GM21526 (cell line): Measurements from ENCODE around the gene HOXA7.

Experiments used
- ATAC-seq: cut with Tn5 transposase; IDR thresholded peaks from one replicate; pipeline ENCODE4 v1.9.1; 2021; ENCODE audit warnings: moderate library complexity; ENCODE audit not compliant: unreplicated experiment, low FRiP score

The HOXA7 gene

DNA sequence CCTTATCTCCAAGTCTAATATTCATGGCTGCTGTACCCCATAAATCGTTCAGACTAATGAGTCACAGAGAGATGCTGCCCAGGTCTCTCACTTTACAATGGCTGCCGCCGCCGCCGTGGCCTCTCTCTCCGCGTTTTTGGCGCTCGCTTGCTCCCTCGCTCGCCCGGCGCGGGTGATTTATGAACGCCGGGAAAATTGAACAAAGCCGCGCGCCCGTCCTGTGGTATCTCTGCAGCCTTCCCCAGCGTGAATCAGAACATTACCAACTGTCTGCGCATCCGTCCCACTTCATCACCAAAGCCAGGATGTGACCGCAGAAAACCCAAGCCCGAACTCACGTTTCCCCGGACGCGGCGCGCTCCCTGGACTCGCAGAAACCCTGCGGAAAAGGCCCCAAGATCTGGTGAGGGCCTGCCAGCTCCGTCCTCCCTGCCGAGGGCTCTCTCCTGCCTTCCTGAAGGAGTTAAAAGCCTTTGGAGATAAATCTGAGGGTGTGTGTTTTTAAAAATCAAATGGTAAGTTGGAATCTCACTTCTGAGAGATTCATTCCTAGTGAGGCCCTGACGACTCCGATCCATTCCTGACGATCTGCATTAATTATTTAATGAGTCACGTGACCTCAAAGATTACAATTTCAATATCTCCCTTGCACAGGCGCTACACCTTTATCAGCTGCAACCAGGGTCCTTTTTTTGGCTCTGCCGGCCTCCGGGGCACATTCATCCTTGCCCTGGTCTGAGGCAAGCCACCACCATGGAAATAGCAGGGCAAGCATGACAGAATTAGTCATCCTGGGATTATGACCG, 32.2 kb downstream of the HOXA7 start:
- ATAC-seq = no peak

DNA sequence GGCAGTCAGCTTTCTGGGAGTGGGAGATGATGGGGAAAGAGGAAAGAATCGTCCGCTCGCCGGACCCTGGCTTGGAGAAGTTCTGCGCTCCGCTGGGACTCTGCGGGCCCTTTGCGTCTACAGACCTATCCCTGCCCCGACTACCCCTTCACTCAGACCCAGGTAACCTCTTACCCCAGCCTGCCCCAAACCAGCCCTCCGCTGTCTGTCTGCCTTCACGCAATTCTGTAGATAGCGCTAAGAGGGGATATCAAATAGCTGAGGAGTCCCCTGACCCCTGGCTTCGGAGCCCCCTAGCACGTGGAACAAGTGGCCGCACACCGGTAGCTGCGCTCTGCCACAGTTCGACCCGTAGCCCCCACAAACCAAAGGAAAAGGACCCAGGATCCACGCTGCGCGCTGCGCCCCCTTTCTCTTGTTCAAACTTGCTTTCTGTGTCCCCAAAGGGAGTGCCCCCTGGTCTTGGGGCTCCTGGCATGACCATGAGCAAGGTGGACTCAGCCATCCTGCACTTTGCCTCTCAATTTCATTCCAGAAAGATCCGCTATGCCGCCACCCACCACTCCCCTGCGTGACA, 32.9 kb downstream of the HOXA7 start:
- ATAC-seq = no peak

DNA sequence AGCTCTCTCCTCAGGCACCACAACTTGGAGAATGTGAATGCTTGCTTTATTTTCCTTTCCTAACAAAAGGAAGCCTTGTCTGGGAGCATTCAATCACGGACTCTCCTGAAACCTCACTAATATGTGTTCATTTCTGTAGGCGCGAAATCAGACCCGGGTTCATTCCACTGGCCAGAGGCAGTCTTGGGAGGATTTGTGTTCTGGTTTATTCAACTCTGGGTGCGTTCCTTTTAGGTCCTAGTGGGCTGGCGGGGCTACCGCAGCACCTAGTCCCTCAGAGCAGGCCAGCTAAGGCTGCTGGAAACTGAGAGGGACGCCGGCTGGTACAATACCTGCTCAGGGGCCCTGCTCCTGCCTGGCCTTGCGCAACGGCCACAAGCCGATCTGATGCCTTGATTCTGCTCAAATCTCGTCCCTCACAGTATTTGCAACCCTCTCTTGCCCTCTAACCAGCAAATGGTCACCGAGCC, 33.4 kb downstream of the HOXA7 start:
- no peak for ATAC-seq

DNA sequence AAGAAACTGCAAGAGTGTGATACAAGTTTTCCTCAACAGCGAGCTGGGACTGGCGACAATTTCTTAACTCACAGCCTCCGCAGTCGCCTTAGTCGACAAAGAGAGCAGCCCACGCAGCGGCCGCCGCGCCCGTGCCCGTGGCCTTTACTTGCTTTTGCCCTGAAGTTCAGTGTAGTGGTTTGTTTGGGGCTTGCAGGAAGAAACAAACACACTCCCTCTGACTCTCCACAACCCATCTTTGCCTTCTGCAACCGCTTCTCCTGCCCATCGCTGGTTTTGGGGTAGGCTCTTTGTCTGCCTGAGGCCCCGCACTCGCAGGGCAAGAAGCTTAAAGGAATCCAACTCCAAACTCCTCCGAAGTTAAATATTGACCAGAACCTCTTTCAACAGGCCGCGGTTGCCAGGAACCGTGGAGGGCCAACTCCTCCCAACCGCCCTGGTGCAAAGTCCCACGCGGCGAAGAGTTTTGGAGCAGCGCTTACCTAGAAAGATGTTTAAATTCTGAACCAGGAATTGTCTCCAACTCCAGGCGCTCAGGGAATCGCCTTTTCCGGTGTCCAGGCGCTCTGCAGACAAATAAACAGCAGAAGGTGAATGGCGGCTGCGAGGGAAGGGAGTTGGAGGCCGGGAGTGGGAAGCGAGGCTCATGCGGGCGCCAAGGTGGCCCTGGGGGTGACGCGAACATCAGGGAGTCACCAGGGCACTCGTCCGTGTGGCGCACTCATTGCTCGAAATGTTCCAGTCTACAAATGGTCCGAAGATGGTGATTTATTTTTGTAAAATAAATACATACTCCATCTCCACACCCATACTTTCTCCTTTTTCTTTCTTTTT, 34.2 kb downstream of the HOXA7 start:
- no peak for ATAC-seq

DNA sequence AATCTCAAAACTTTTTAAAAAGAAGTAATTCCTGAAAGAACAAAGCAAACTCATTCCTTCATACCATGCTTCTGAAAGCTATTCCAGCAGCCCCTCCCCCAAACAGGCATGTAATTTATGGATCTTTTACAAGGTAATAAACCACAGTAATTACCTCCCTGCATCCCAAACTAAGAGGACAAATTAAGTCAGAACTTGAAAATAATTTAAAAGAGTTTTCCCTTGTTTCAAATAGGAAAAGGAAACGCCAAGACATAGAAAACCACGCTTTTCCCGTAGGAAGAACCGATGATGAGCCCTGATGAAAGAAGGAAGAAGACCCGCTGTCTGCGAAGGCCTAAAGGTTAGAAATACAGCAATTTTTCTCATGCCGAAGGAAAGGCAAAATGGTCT, 34.8 kb downstream of the HOXA7 start:
- ATAC-seq = no peak

DNA sequence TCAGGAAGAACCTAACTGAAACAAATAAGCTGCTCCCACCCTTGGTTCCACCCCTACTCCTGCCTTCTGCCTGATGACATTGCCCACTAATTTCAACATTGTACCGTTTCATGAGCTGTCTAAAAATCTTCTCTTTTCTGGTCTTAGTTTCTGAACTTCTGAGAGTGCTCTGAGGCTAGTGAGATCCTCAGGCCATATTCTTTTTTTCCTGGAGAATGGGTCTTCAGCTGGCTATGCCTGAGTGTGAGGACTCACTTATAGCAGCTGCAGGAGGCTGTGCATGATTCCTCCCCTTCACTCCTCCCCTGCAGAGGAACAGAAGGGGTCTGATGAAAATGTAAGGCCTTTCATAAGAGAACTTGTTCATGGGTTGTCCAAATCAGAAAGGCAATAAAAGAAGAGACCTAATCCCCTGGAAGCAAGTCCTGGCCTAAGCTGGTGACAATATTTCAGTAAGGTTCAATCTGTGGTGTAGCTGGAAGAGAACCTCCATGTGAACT, 37.0 kb downstream of the HOXA7 start:
- ATAC-seq = no peak

DNA sequence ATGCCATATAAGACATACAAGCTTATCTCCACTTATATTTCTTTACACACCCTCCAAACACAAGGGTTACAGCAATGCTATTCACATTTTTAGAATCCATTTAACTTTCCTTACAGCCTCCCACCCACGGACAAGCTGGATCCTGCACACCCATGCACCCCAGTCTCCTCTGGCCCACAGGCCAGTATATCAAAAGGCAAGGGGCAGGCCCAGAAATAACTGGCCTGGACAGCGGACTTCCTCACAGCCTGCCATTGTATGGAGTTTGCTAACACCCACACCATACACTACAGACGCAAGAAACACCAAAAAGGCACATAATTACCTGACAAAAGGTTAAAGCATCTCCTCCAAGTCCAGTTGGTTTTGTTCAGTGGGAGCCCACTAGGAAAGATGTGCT, 37.9 kb downstream of the HOXA7 start:
- no peak for ATAC-seq

DNA sequence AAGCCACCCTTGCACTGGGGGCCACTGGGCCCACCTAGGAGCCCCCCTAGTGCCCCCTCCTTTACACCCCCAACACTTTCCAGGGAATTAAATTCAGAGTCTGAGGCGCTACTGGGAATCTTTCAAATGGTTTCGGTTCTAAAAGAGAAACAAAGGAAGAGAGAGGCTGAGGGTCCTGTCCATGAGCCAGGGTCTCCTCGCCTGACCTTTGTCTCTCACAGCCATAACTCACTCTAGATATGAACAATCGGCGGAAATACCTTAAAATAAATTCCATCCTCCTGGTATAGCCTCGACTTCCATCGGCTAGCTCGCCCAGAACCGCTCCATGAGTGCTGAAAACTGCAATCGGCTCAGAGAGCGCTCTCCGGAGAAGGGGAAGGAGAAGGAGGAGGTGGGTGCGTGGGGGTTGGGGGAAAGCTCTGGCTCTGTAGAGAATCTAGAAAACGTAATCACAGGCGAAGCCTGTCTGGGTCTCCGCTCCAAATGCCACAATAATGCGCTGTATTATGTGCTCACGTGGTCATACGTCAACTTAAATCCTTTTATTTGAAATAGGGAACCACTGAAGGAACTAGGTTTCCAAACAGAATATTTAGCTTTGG, 38.5 kb downstream of the HOXA7 start:
- no peak for ATAC-seq

DNA sequence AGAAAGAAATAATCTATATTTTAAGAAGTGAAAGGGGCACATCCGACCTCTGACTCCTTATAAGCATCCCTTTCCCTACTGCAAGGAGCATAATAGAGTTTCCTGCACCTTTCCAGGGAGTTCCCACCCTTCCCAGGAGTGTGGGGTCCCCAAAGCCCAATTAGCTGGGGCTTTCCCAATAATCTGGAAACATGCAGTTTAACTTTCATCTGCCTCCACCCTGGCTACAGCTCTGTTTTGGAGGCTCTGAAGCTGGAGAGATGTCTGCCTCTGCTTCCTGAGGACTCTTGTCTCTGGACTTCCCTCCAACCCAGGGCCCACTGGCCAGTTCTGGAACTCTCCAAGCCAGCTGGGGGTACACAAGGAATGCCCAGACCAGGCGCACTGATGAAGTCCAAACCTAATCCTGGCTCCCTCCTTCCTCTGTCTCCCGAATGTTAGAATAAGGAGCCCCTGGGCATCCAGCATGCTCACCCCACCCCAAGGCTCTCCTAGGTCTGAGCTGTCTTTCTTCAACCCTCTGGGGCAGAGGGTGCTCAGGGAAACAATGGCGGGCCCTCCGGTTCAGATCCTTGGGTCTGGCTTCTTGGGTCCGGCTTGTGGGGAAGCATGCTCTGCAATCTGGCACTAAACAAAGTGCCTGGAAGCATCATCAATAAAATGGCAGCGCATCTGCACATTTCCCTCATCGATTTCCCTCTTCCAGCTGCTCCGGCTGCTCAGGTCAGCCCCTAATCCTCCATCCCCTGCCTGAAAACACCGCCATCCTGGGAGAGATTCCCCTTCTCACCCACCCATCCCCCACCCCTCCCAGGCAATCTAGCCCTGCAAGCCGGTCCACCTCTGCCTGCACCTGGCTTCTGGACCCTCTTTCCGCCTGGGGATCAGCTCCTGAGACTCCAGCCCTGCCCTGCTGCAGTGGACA, 39.3 kb downstream of the HOXA7 start:
- no peak for ATAC-seq

DNA sequence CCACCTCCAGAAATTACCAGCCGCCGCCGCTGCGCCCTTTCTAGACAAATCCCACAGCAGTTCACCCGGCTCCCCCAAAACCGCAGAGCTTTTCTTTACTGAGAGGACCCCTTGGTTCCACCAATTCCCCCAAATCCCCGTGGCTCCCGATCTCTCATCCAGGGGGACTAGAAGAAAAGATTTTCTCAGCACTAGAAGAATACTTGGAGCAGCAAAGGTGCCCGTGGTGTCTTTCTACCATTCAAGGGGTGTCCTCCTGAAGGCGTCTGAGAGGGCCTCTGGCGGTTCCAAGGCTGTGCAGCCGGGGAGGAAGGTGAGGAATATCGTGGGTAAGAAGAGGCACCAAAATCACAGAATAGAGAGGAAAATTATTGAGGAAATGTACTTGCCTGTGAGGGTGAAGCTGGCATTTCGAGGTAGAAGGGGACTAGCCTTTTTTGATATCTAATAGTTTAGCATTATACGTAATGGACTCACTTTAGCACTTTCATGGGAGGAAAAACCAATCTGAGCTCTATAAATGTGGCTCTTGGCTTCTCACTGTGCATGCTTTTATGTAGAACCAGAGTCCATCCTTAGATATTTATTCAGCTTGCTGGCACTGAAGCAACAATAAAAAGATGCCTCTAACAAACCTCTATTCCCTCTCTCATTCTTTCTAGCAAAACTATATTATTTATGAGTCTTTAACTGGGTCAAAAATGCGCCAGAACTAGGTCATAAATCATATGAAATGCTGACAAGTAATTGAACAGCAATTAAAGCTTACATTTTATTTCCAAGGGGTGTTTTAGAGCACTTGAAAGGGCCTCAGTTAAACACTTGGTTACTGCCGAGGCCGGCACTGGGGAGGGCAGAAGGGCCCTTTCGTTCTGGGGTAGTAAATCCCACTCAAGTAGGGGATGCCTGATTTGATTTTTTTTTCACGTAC, 40.2 kb downstream of the HOXA7 start:
- ATAC-seq = no peak

DNA sequence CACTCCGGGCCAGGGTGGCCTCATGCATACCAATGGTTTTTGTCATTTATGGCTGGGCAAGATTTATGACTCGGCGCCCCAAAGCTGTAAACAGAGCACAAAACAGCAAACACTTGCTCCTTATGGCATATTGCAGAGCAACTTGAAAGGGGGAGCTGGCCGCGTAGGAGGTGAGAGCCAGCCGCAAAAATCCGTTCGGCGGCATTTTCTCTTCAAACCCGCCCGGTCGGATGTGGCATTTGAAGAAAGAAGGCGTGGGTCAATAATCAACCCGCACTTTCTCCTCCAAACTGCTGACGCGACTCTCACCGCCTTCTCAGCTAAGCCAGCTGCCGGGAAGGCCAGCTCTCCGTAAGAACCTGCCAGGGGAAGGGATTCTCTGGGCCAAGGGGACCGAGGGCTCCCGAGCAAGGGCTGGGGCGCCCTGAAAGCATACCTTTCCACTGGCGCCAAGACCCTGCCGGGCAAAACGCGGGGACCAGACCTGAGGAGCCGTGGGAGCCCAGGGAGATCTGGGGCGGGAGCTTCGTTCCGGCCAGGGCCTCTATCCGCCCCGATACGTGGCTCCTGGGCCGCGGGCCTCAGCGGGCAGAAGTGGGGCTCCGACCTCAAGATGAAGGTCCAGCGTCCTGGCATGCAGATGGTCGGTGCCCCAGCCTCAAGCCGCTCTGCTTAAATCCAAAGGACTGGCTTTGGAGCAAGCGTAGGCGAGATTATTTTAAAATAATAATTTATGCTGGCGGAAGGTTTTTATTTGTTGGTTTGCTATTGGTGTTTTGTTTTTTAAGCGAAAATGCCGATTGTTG, 41.1 kb downstream of the HOXA7 start:
- no peak for ATAC-seq

DNA sequence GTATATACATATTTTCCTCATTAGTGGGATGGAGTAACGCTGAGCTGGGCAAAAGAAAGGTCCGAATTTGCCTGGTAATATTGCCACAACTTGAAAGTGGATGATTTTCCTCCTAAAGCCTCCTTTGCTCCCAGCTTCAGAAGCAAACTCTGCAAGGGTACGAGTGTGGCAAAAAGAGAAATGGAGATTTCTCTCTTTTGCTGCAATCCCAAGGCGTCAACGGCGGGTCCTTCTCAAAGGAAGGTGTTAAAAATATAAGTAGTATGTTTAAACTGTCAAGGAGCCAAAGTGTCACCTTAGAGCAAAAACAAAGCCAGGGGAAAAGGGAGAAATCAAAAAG, 41.6 kb downstream of the HOXA7 start:
- no peak for ATAC-seq

DNA sequence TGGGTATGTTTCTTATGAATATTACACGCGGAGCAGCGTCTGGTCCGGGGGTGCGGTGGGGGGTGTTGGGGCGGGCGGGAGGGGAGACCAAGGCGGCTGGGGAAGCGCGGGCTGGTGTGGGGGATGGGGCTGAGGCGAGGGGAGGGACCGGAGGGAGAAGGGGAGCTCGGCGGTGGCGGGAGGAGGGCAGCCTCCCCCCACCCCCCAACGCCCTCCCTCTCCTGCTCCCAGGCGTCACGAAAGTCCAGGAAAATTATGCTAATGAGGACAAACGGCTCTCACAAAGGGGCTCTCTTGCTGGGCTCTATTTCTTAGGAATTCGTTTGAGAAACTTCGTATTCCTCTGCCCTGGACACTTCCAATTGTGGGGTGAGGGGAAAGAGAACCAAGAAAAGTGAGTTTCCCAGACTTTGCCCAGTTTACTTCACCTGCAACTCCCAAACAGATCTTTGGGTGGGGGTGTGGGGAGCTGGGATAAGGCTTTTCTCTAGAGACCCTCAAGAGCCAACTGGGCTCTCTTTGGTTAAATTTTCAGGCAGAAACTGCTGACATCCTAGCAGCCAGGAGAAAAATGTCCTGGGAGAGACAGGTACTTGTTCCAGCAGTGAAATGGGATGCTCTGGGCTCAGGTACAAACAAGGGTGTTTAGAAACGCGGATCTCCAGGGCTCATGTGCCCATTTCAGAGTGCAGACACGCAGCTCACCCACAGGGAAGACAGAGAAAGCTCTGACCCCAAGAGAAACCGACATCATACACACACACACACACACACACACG, 42.3 kb downstream of the HOXA7 start:
- ATAC-seq = no peak

DNA sequence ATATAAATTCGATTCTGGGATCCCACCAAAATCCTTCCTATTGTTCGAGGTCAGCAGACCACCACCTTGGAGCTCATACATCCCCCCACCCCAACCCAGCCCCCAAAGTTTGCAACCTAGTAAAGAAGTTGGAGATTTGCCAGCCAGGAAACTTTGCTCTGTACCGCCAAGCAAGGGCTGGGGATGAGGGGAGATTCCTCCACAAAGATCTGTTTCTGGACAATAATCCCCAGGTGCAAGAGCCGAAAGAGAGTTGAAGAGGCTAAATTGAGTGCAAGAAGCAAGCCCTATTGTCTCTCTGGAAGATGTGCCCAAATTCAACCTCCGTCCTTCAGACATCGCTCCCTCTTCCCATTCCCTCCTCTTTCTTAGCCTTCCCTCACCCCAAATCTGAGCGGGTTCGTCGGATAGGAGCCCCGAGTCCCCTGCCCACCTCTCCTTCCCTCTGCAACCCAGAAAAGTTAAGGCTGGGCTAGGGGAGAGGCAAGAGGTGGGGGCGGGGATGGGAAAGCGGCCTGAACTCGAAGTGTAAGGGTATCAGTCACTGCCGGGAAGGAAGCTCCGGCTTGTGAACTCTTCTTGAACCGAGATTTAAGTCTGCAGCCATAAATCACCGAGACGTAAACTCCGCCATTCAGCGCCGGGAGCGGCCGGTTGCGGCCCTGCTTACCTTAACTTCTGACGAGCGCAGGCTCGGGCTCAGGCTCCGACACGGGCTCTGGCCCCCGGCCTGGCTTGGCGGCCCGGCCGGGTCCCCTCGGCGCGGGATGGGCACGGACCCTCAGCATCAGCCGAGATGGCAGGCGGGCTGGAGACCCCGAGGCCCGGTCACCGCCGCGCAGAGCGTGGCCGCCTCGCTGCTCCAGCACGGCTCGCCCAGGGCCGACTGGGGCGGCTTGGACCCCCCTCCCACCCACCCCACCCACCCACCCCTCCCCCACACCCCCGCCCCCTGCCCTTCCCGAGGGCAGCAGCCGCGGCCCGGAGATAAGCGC, 43.2 kb downstream of the HOXA7 start:
- no peak for ATAC-seq

DNA sequence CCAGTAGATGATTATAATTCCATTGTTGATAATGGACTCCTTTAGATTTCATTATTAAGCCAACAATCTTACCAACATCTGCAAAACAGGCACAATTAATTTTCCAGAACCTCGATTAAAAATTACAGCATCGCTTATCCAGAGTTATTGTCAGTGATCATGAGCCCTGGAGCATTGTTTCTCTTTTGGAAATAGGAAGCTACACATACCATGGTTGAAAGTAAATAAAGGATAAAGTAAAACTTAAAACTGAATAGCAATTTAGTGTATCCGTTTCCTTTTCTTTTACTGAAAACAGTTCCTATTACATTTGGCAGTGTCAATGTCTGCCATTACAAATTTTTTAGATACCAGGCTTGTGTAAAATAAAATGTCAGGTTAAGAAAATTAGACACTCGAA, 44.1 kb downstream of the HOXA7 start:
- ATAC-seq = no peak

DNA sequence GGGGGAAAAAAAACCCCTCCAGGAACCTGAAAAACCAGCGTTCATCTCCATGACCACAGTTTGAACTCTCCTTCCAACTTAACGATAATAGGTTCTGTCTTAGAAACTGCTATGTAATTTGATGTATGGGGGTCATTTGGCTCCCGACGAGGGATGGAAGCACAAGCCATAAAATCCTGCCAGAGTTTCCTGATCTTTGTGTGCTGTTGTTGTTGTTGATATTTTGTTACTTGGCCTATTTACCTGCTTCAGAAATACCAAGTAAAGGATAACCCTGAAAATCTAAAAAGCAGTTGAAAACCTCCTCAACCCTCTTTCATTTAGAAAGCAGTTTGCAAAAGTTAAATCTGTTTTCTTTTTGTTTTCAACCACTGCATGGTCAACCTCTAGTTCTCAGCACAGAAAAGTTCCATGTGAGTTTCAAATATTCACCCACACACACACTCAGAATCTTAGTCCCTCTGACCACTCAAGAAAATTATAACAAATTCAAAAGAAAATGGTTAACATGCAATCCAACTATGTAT, 44.7 kb downstream of the HOXA7 start:
- ATAC-seq = no peak
